ENCODE data around the gene PGPEP1.
A peak's percentile ranks its signal among the peaks of the same experiment; 100 is the strongest.

DNA sequence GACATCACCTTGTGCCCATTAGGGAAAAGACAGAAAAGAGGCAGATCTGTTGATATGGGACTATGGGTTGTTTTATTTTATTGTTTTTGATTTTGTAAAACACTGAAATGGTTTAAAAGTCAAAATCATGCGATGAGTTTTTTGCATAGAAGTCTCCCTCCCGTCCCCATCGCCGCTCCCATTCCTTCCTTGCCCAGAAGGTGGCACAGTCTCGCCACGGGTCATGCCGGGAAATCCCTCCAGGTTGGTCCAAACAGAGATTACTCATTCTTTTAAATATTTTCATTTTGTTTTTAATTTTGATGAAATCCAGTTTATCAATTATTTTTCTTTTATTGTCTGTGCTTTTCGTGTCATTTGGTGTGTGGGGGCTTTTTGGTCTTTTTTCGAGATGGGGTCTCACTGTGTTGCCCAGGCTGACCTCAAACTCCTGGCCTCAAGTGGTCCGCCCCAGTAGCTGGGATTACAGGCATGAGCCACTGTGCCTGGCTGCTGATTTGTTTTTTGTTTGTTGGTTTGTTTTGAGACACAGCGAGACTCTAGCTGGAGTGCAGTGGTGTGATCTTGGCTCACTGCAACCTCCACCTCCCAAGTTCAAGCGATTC is 9.2 kb downstream of the PGPEP1 start:
- TF ChIP-seq, protein P1, sequence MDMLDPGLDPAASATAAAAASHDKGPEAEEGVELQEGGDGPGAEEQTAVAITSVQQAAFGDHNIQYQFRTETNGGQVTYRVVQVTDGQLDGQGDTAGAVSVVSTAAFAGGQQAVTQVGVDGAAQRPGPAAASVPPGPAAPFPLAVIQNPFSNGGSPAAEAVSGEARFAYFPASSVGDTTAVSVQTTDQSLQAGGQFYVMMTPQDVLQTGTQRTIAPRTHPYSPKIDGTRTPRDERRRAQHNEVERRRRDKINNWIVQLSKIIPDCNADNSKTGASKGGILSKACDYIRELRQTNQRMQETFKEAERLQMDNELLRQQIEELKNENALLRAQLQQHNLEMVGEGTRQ (IDR thresholded peaks at IDR 0.05; ENCODE audit: borderline replicate concordance, low read depth, low read length): no peak
- TF ChIP-seq RXRA (IDR thresholded peaks at IDR 0.05; ENCODE audit: borderline replicate concordance, low read depth) (no peak), POLR2AphosphoS5 (IDR thresholded peaks at IDR 0.05; ENCODE audit: low read depth, low read length) (no peak), JUND (IDR thresholded peaks at IDR 0.05) (no peak), GABPA (IDR thresholded peaks at IDR 0.05; ENCODE audit: low read depth) (no peak), MXI1 (IDR thresholded peaks at IDR 0.05; ENCODE audit: low read depth, low read length) (no peak), FOXM1 (IDR thresholded peaks at IDR 0.05; ENCODE audit: low read depth) (no peak), SMC3 (IDR thresholded peaks at IDR 0.05; ENCODE audit: low read depth, low read length) (peak; percentile 90)
- TF ChIP-seq, protein P2, sequence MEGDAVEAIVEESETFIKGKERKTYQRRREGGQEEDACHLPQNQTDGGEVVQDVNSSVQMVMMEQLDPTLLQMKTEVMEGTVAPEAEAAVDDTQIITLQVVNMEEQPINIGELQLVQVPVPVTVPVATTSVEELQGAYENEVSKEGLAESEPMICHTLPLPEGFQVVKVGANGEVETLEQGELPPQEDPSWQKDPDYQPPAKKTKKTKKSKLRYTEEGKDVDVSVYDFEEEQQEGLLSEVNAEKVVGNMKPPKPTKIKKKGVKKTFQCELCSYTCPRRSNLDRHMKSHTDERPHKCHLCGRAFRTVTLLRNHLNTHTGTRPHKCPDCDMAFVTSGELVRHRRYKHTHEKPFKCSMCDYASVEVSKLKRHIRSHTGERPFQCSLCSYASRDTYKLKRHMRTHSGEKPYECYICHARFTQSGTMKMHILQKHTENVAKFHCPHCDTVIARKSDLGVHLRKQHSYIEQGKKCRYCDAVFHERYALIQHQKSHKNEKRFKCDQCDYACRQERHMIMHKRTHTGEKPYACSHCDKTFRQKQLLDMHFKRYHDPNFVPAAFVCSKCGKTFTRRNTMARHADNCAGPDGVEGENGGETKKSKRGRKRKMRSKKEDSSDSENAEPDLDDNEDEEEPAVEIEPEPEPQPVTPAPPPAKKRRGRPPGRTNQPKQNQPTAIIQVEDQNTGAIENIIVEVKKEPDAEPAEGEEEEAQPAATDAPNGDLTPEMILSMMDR (IDR thresholded peaks at IDR 0.05): peak; percentile 96
- TF ChIP-seq, protein P3, sequence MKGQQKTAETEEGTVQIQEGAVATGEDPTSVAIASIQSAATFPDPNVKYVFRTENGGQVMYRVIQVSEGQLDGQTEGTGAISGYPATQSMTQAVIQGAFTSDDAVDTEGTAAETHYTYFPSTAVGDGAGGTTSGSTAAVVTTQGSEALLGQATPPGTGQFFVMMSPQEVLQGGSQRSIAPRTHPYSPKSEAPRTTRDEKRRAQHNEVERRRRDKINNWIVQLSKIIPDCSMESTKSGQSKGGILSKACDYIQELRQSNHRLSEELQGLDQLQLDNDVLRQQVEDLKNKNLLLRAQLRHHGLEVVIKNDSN (IDR thresholded peaks at IDR 0.05; ENCODE audit: borderline replicate concordance, low read depth): no peak

All from SK-N-SH (cell line).